Measurements from ENCODE around the gene FGD5. TPM values are rescaled to one million over a fixed set of nuclear protein-coding genes. Genes with fewer than 3 reads are reported as not detected.

Gene FGD5
- total and polyA plus RNA-seq, 2 donors (not counting 1 experiment from before 2014, with no cell fraction given) = not detected

DNA sequence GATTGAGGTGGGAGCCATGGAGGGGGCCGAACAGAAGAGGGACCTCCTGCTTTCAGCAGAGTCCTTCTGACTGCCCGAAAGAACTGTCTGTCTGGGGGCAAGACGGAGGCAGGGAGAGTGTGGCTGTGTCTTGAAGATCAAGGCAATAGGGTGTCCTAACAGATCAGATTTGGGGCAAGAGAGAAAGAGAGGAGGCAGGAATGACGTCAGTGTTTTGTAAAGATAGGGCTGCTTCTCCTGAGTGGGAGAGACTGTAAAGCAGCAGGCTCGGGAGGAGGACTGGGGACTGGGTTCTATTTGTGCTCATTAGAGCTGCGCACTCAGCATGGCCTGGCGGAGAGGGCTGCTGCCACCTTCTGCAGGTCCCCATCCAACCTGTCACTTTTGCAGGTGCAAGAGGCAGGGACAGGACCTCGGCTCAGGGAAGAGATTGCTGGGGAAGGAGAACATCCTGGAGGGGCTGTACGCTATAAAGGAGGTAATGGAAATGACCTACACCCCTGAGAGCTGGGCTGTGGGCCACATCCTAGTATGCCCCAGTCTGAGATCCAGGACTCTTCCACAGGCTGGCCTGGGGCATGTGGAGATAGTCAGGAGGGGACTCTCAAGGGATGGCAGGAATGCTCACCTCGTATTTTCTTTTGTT, 29.0 kb upstream of the FGD5 start:
- Mint-ChIP-seq H3K4me1 (no peaks in the 10 kb centered on the region), H3K27ac (no peak overlapping the region), H3K9me3 (ENCODE audit: insufficient read depth) (no peaks in the 10 kb centered on the region), H3K27me3 (peaks cover 37% of the 10 kb centered on the region), H3K4me3 (no peak overlapping the region)
- Histone ChIP-seq H4K20me1 (ENCODE audit: control insufficient read depth, insufficient read depth, low read length, poor library complexity, severe bottlenecking) (no peaks in the 10 kb centered on the region), H3K4me1 (ENCODE audit: control insufficient read depth in 2 of 2, insufficient read depth in 2 of 2, low read length in 2 of 2) (no peaks in the 10 kb centered on the region), H3K36me3 (replicated peaks in 1 of 2; ENCODE audit: control extremely low read depth in 1 of 2, control insufficient read depth in 1 of 2, extremely low read depth in 1 of 2, insufficient read depth in 2 of 2, low read length in 1 of 2) (no peaks in the 10 kb centered on the region), H2AFZ (ENCODE audit: insufficient read depth, low read depth, low read length, poor library complexity, severe bottlenecking) (no peak overlapping the region), H3K4me3 (ENCODE audit: control extremely low read depth in 1 of 5, extremely low read depth in 1 of 5, insufficient read depth in 1 of 5, low read depth in 2 of 5, low read length in 4 of 5) (no peak overlapping the region), H3K9me3 (ENCODE audit: control extremely low read depth in 1 of 3, control insufficient read depth in 2 of 3, insufficient read depth in 1 of 3, low read length in 2 of 3) (peaks cover 0 to 4% (median 0%) of the 10 kb centered on the region in 3 donors), H3K9ac (ENCODE audit: low read length) (no peak overlapping the region), H3K27me3 (replicated peaks in 1 of 4; ENCODE audit: control extremely low read depth in 1 of 4, control insufficient read depth in 3 of 4, insufficient read depth in 4 of 4, low read length in 3 of 4) (peaks cover 0 to 10% (median 3%) of the 10 kb centered on the region in 4 experiments), H3K27ac (ENCODE audit: low read length in 2 of 2) (no peak overlapping the region), H3K79me2 (ENCODE audit: control insufficient read depth, insufficient read depth, low read length) (no peaks in the 10 kb centered on the region), H3K4me2 (replicated peaks; ENCODE audit: low read depth, low read length, poor library complexity, severe bottlenecking) (no peak overlapping the region)
- ATAC-seq (ENCODE audit: low read depth) (no peak), DNase-seq (no peak)
- CTCF ChIA-PET = interaction anchor here (1.4 kb wide), 1 partner anchor 9 kb away, joined by 4 read pairs; no protein-coding TSS in a partner anchor
- WGBS (ENCODE audit: insufficient coverage) = 73% methylated on average over 9 of the region's 10 CpGs
- intact Hi-C loops (cut with micrococcal nuclease) = no loop called here
- TF ChIP-seq, protein P1, sequence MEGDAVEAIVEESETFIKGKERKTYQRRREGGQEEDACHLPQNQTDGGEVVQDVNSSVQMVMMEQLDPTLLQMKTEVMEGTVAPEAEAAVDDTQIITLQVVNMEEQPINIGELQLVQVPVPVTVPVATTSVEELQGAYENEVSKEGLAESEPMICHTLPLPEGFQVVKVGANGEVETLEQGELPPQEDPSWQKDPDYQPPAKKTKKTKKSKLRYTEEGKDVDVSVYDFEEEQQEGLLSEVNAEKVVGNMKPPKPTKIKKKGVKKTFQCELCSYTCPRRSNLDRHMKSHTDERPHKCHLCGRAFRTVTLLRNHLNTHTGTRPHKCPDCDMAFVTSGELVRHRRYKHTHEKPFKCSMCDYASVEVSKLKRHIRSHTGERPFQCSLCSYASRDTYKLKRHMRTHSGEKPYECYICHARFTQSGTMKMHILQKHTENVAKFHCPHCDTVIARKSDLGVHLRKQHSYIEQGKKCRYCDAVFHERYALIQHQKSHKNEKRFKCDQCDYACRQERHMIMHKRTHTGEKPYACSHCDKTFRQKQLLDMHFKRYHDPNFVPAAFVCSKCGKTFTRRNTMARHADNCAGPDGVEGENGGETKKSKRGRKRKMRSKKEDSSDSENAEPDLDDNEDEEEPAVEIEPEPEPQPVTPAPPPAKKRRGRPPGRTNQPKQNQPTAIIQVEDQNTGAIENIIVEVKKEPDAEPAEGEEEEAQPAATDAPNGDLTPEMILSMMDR (IDR thresholded peaks at IDR 0.05) = no peak
- TF ChIP-seq EZH2 (IDR thresholded peaks at IDR 0.05; ENCODE audit: borderline replicate concordance, insufficient read depth, low read depth, low read length, poor library complexity, severe bottlenecking) = no peak
- POLR2A ChIA-PET = interaction anchor here (0.6 kb wide), 1 partner anchor 12 kb away, joined by 3 read pairs; no protein-coding TSS in a partner anchor

GRCh38 chr3:14791343-14791945, 27.3 kb upstream of the FGD5 start:
- 35% methylated on average over 14 of the region's 15 CpGs for WGBS (ENCODE audit: insufficient coverage)
- no peak overlapping the region for H3K9ac ChIP-seq (ENCODE audit: low read length)
- TF ChIP-seq EZH2 (IDR thresholded peaks at IDR 0.05; ENCODE audit: borderline replicate concordance, insufficient read depth, low read depth, low read length, poor library complexity, severe bottlenecking) = no peak
- TF ChIP-seq, protein P1 (IDR thresholded peaks at IDR 0.05) = no peak
- CTCF ChIA-PET = interaction anchor here (0.8 kb wide), 1 partner anchor 59 kb away, joined by 3 read pairs; no protein-coding TSS in a partner anchor
- H3K4me2 ChIP-seq (replicated peaks; ENCODE audit: low read depth, low read length, poor library complexity, severe bottlenecking) = no peak overlapping the region
- POLR2A ChIA-PET = no interaction called here
- H3K36me3 ChIP-seq (replicated peaks in 1 of 2; ENCODE audit: control extremely low read depth in 1 of 2, control insufficient read depth in 1 of 2, extremely low read depth in 1 of 2, insufficient read depth in 2 of 2, low read length in 1 of 2) = no peaks in the 10 kb centered on the region
- no peaks in the 10 kb centered on the region for H3K79me2 ChIP-seq (ENCODE audit: control insufficient read depth, insufficient read depth, low read length)
- DNase-seq (peak; percentile 19), ATAC-seq (ENCODE audit: low read depth) (no peak)
- intact Hi-C loops (cut with micrococcal nuclease) = no loop called here
- no peak overlapping the region for H2AFZ ChIP-seq (ENCODE audit: insufficient read depth, low read depth, low read length, poor library complexity, severe bottlenecking)
- peaks cover 0 to 10% (median 3%) of the 10 kb centered on the region in 4 experiments for H3K27me3 ChIP-seq (replicated peaks in 1 of 4; ENCODE audit: control extremely low read depth in 1 of 4, control insufficient read depth in 3 of 4, insufficient read depth in 4 of 4, low read length in 3 of 4)
- Mint-ChIP-seq H3K27me3 (peaks cover 29% of the 10 kb centered on the region), H3K9me3 (ENCODE audit: insufficient read depth) (no peaks in the 10 kb centered on the region), H3K4me1 (no peaks in the 10 kb centered on the region), H3K4me3 (no peak overlapping the region), H3K27ac (no peak overlapping the region)
- peaks cover 0 to 4% (median 0%) of the 10 kb centered on the region in 3 donors for H3K9me3 ChIP-seq (ENCODE audit: control extremely low read depth in 1 of 3, control insufficient read depth in 2 of 3, insufficient read depth in 1 of 3, low read length in 2 of 3)
- no peaks in the 10 kb centered on the region for H4K20me1 ChIP-seq (ENCODE audit: control insufficient read depth, insufficient read depth, low read length, poor library complexity, severe bottlenecking)
- H3K27ac ChIP-seq (ENCODE audit: low read length in 2 of 2) = no peak overlapping the region
- H3K4me1 ChIP-seq (ENCODE audit: control insufficient read depth in 2 of 2, insufficient read depth in 2 of 2, low read length in 2 of 2) = no peaks in the 10 kb centered on the region
- H3K4me3 ChIP-seq (ENCODE audit: control extremely low read depth in 1 of 5, extremely low read depth in 1 of 5, insufficient read depth in 1 of 5, low read depth in 2 of 5, low read length in 4 of 5) = no peak overlapping the region
